Neural cell (in vitro differentiated cells): ENCODE results near the gene SLC47A1. TPM values are rescaled to one million over a fixed set of nuclear protein-coding genes. Genes with fewer than 3 reads are reported as not detected.

Source experiments
- H2AFZ ChIP-seq: fragments of 200-600, 300-800 bp; sonication (generic), shearing (Covaris generic); 2 replicates; pipeline ENCODE4 v1.6.0; 2014; ENCODE audit warnings: low read depth, mild to moderate bottlenecking, antibody characterized with exemption, low read length, moderate library complexity
- H3F3A ChIP-seq: fragments of 200-600 bp; shearing (Covaris generic); 2 replicates; pipeline ENCODE4 v1.6.1; 2016; ENCODE audit warnings: mild to moderate bottlenecking, moderate library complexity, mixed read lengths, antibody characterized with exemption, low read length; ENCODE audit not compliant: insufficient read depth, poor library complexity, severe bottlenecking
- H3K27ac ChIP-seq: fragments of 200-600, 300-800 bp; sonication (generic), shearing (Covaris generic); 2 replicates; pipeline ENCODE4 v1.5.1; 2014; ENCODE audit warnings: mild to moderate bottlenecking, low read length, moderate library complexity
- H3K27me3 ChIP-seq: fragments of 300-800, 200-600 bp; sonication (generic), shearing (Covaris generic); 2 replicates; pipeline ENCODE4 v1.6.0; 2014; ENCODE audit warnings: mild to moderate bottlenecking, low read depth, low read length, moderate library complexity; ENCODE audit not compliant: insufficient read depth
- H3K36me3 ChIP-seq: fragments of 300-800, 200-600 bp; sonication (generic), shearing (Covaris generic); 2 replicates; pipeline ENCODE4 v1.5.1; 2014; ENCODE audit warnings: mild to moderate bottlenecking, antibody characterized with exemption, low read length, moderate library complexity; ENCODE audit not compliant: insufficient read depth
- H3K4me2 ChIP-seq: fragments of 300-800, 200-600 bp; sonication (generic), shearing (Covaris generic); 2 replicates; pipeline ENCODE4 v1.6.0; 2014; ENCODE audit warnings: mild to moderate bottlenecking, low read length
- H3K4me3 ChIP-seq: fragments of 300-800, 200-600 bp; sonication (generic), shearing (Covaris generic); 2 replicates; pipeline ENCODE4 v1.5.1; 2014; ENCODE audit warnings: mild to moderate bottlenecking, low read length, moderate library complexity
- H3K79me2 ChIP-seq: fragments of 200-600 bp; shearing (Covaris generic); replicated peaks from 2 replicates; pipeline ENCODE4 v1.6.0; 2014; ENCODE audit warnings: mild to moderate bottlenecking, low read length, moderate library complexity; ENCODE audit not compliant: insufficient read depth
- H3K9ac ChIP-seq: fragments of 300-800, 200-600 bp; sonication (generic), shearing (Covaris generic); 2 replicates; pipeline ENCODE4 v1.6.1; 2016; ENCODE audit warnings: mild to moderate bottlenecking, low read length, mixed read lengths
- H3K9me2 ChIP-seq: fragments of 200-600 bp; shearing (Covaris generic); 2 replicates; pipeline ENCODE4 v1.6.1; 2016; ENCODE audit warnings: mild to moderate bottlenecking, low read length, mixed read lengths; ENCODE audit not compliant: insufficient read depth
- H3K9me3 ChIP-seq: fragments of 200-600, 300-800 bp; sonication (generic), shearing (Covaris generic); 2 replicates; pipeline ENCODE4 v1.6.1; 2016; ENCODE audit warnings: mild to moderate bottlenecking, mixed run types, low read length, moderate library complexity, mixed read lengths
- H4K20me1 ChIP-seq: fragments of 200-600 bp; shearing (Covaris generic); 2 replicates; pipeline ENCODE4 v1.6.1; 2016; ENCODE audit warnings: mild to moderate bottlenecking, mixed run types; ENCODE audit not compliant: insufficient read depth
- EP300 ChIP-seq: fragments of 450-650 bp; conservative IDR thresholded peaks from 2 replicates; pipeline ENCODE4 v1.6.1; 2014; ENCODE audit warnings: antibody characterized with exemption, mild to moderate bottlenecking, moderate library complexity; ENCODE audit not compliant: poor library complexity, severe bottlenecking
- EZH2 ChIP-seq: fragments of 200-600, 300-800 bp; shearing (Covaris generic), sonication (generic); IDR thresholded peaks from 2 replicates; pipeline ENCODE4 v1.6.1; 2014; ENCODE audit warnings: antibody characterized with exemption, low read length, borderline replicate concordance, mild to moderate bottlenecking; ENCODE audit not compliant: insufficient read depth, poor library complexity, severe bottlenecking
- MXI1 ChIP-seq: fragments of 450-650 bp; conservative IDR thresholded peaks from 2 replicates; pipeline ENCODE4 v1.6.1; 2014; ENCODE audit warnings: antibody characterized with exemption, mild to moderate bottlenecking; ENCODE audit not compliant: poor library complexity, severe bottlenecking
- POLR2AphosphoS5 ChIP-seq: IDR thresholded peaks from 2 replicates; pipeline ENCODE4 v1.6.1; 2012
- RAD21 ChIP-seq: fragments of 450-650 bp; conservative IDR thresholded peaks from 2 replicates; pipeline ENCODE4 v1.6.1; 2014; ENCODE audit warnings: antibody characterized with exemption, mild to moderate bottlenecking, moderate library complexity
- REST ChIP-seq: IDR thresholded peaks from 2 replicates; pipeline ENCODE4 v1.6.1; 2012; ENCODE audit warnings: borderline replicate concordance
- SMC3 ChIP-seq: fragments of 450-650 bp; conservative IDR thresholded peaks from 2 replicates; pipeline ENCODE4 v1.6.1; 2014; ENCODE audit warnings: antibody characterized with exemption, mild to moderate bottlenecking, moderate library complexity; ENCODE audit not compliant: poor library complexity
- TAF1 ChIP-seq: IDR thresholded peaks from 2 replicates; pipeline ENCODE4 v1.6.1; 2012; ENCODE audit warnings: low read depth
- polyA plus RNA-seq: library from polyadenylated mRNA; depleted of rRNA; stranded (reverse); fragments of >200 nt; gene quantifications from 2 replicates; pipeline ENCODE4 v1.2.3, GENCODE V29; 2014
- TF ChIP-seq, protein P1 (sequence below): fragments of 450-650 bp; IDR thresholded peaks from 2 replicates; pipeline ENCODE4 v1.5.1; 2014; ENCODE audit warnings: antibody characterized with exemption, mild to moderate bottlenecking, moderate library complexity; ENCODE audit not compliant: poor library complexity, severe bottlenecking

Gene SLC47A1
- polyA plus RNA-seq, 1 donor from 2014 or later = not detected

- H3K27ac ChIP-seq = no peak overlapping the region
- H3F3A ChIP-seq = no peaks in the 10 kb centered on the region
- no peaks in the 10 kb centered on the region for H3K36me3 ChIP-seq
- H3K4me2 ChIP-seq = no peak overlapping the region
- H2AFZ ChIP-seq = no peak overlapping the region
- H3K27me3 ChIP-seq = no peaks in the 10 kb centered on the region
- TF ChIP-seq EP300 (no peak), TAF1 (no peak), RAD21 (no peak), POLR2AphosphoS5 (no peak), EZH2 (no peak), MXI1 (no peak)
- TF ChIP-seq, protein P1, sequence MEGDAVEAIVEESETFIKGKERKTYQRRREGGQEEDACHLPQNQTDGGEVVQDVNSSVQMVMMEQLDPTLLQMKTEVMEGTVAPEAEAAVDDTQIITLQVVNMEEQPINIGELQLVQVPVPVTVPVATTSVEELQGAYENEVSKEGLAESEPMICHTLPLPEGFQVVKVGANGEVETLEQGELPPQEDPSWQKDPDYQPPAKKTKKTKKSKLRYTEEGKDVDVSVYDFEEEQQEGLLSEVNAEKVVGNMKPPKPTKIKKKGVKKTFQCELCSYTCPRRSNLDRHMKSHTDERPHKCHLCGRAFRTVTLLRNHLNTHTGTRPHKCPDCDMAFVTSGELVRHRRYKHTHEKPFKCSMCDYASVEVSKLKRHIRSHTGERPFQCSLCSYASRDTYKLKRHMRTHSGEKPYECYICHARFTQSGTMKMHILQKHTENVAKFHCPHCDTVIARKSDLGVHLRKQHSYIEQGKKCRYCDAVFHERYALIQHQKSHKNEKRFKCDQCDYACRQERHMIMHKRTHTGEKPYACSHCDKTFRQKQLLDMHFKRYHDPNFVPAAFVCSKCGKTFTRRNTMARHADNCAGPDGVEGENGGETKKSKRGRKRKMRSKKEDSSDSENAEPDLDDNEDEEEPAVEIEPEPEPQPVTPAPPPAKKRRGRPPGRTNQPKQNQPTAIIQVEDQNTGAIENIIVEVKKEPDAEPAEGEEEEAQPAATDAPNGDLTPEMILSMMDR = no peak
- no peak overlapping the region for H3K9ac ChIP-seq
- no peaks in the 10 kb centered on the region for H3K9me3 ChIP-seq
- no peaks in the 10 kb centered on the region for H4K20me1 ChIP-seq
- H3K9me2 ChIP-seq = no peaks in the 10 kb centered on the region
- no peak overlapping the region for H3K4me3 ChIP-seq
- H3K79me2 ChIP-seq = no peaks in the 10 kb centered on the region
Measured at GRCh38 chr17:19567216-19568015, 33.8 kb downstream of the SLC47A1 start.

DNA sequence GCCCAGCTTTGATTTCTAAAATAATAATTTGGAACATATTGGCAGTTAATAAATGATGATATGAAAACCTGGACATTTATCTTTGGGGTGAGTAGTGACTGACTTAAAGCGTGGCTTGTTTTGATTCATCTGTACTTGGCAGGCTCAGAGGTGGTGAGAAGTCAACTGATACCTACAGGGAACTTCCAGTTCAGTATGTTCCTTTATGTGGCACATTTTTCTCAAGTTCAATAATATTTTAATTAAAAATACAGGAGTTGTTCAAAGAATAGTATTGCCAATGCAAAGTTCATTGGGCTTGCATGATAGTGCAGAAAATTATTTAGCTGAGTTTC is 34.3 kb downstream of the SLC47A1 start:
- Histone ChIP-seq H3K79me2 (no peaks in the 10 kb centered on the region), H3K27me3 (no peaks in the 10 kb centered on the region), H3K4me2 (no peak overlapping the region), H2AFZ (no peak overlapping the region), H3K36me3 (no peaks in the 10 kb centered on the region), H3K4me3 (no peak overlapping the region), H3K9ac (no peak overlapping the region), H3K9me3 (no peaks in the 10 kb centered on the region), H3K27ac (no peak overlapping the region), H4K20me1 (no peaks in the 10 kb centered on the region), H3K9me2 (no peaks in the 10 kb centered on the region), H3F3A (no peaks in the 10 kb centered on the region)
- TF ChIP-seq TAF1 (no peak), POLR2AphosphoS5 (no peak), EZH2 (no peak), RAD21 (no peak), SMC3 (no peak), MXI1 (no peak), EP300 (no peak), REST (no peak)
- TF ChIP-seq, protein P1 = no peak
